Prostate gland (tissue), 2 donors: Measurements from ENCODE around the gene KCNN1. TPM values are rescaled to one million over a fixed set of nuclear protein-coding genes. Genes with fewer than 3 reads are reported as not detected.

ENCODE experiments used
- DNase-seq: peaks from one replicate; pipeline ENCODE4 v3.0.0-alpha.2; 2019; ENCODE audit warnings: low spot score
- H3K27ac ChIP-seq, 2 donors: fragments of 200-600 bp; sonication (generic); 2 replicates each; pipeline ENCODE4 v1.5.1; 2017 to 2019
- H3K27me3 ChIP-seq: fragments of 200-600 bp; sonication (generic); replicated peaks from 2 replicates; pipeline ENCODE4 v1.5.1; 2019; ENCODE audit not compliant: insufficient read depth
- H3K36me3 ChIP-seq, 2 donors: fragments of 200-600 bp; sonication (generic); 1 replicate in 1 of 2; 2 replicates in 1 of 2; pipeline versions ENCODE4 v1.5.1 to v1.8.1; 2017 to 2019
- H3K4me1 ChIP-seq: fragments of 200-600 bp; sonication (generic); replicated peaks from 2 replicates; pipeline ENCODE4 v1.5.1; 2019
- H3K4me3 ChIP-seq, 2 donors: fragments of 200-600 bp; sonication (generic); 2 replicates each; pipeline ENCODE4 v1.5.1; 2017 to 2019
- H3K9me3 ChIP-seq: fragments of 200-600 bp; sonication (generic); 2 replicates; pipeline ENCODE4 v1.5.1; 2017
- CTCF ChIP-seq, 4 experiments: fragments of 200-600 bp in 2 of 4; fragments of 450-650 bp in 2 of 4; sonication (generic) in 2 of 4; IDR thresholded peaks; 1 replicate in 3 of 4; 2 replicates in 1 of 4; pipeline ENCODE4 v1.5.1; 2016 to 2019; ENCODE audit warnings: antibody characterized with exemption in 4 of 4, mild to moderate bottlenecking in 2 of 4, moderate library complexity in 2 of 4
- POLR2A ChIP-seq: fragments of 450-650 bp; IDR thresholded peaks from one replicate; pipeline ENCODE4 v1.6.1; 2016; ENCODE audit warnings: antibody characterized with exemption, mild to moderate bottlenecking
- POLR2AphosphoS5 ChIP-seq: sonication (generic); formaldehyde crosslinking; IDR thresholded peaks from one replicate; pipeline ENCODE4 v1.6.1; 2017; ENCODE audit warnings: antibody characterized with exemption
- WGBS: methylation state at CpG from one replicate; pipeline ENCODE4 v1.1.5; 2018; 5-methylcytosine and 5-hydroxymethylcytosine counted together
- intact Hi-C: fragments of 100-400 bp; cut with DNase I; formaldehyde crosslinking; loops from one replicate; pipeline ENCODE4 v1.14.2; 2022
- total RNA-seq, 2 donors: library from RNA; depleted of rRNA; stranded (reverse); fragments of >200 nt; gene quantifications; one replicate each; pipeline ENCODE4 v1.1.0, GENCODE V29; 2016

Gene KCNN1
- total RNA-seq, 2 donors from 2014 or later, result 0.36 to 5.6 TPM

- intact Hi-C loops, result loop anchor here (10.0 kb wide), 1 partner anchor 112 kb away; no protein-coding TSS in a partner anchor
- H3K9me3 ChIP-seq, result no peaks in the 10 kb centered on the region
- TF ChIP-seq POLR2AphosphoS5 (no peak), CTCF (IDR thresholded peaks at IDR 0.05) (no peak), POLR2A (no peak)
- H3K27ac ChIP-seq, result no peak overlapping the region
- no peaks in the 10 kb centered on the region for H3K36me3 ChIP-seq
- 72% methylated on average over 41 of the region's 41 CpGs for WGBS
- no peak for DNase-seq
- no peaks in the 10 kb centered on the region for H3K27me3 ChIP-seq
- no peaks in the 10 kb centered on the region for H3K4me1 ChIP-seq
- no peak overlapping the region for H3K4me3 ChIP-seq
Observed at GRCh38 chr19:17942582-17943273, 24.2 kb upstream of the KCNN1 start.

GRCh38 chr19:17943274-17944221, 23.4 kb upstream of the KCNN1 start:
- H3K36me3 ChIP-seq, result no peaks in the 10 kb centered on the region
- H3K9me3 ChIP-seq, result no peaks in the 10 kb centered on the region
- H3K4me1 ChIP-seq, result no peaks in the 10 kb centered on the region
- TF ChIP-seq POLR2A (no peak), POLR2AphosphoS5 (no peak), CTCF (IDR thresholded peaks at IDR 0.05) (no peak)
- H3K4me3 ChIP-seq, result no peak overlapping the region
- intact Hi-C loops, result loop anchor here (10.0 kb wide), 1 partner anchor 111 kb away; no protein-coding TSS in a partner anchor
- H3K27ac ChIP-seq, result no peak overlapping the region
- 74% methylated on average over 40 of the region's 57 CpGs for WGBS
- no peak for DNase-seq
- H3K27me3 ChIP-seq, result no peaks in the 10 kb centered on the region

DNA sequence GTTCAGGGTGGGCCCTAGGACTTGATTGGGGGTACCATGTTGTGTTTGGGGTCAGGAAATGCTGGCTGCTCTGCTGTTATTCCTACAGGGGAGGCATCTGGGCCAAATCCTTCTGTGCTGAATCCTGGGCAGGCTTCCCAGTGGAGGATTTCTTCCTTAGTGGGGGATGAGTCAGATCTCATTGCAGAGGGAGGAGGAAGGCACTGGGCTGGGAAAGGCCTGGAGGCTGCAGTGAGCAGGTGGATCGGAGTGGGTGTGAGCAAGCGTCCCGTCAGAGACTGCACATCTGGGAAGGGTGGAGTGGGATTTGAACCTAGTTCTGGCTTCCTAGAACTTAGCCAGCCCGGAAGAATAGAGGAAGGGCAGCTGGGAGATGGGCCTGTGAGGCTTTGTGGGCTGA, 22.6 kb upstream of the KCNN1 start:
- intact Hi-C loops, result loop anchor here (10.0 kb wide), 1 partner anchor 110 kb away; no protein-coding TSS in a partner anchor
- Histone ChIP-seq H3K4me3 (no peak overlapping the region), H3K27ac (no peak overlapping the region), H3K36me3 (no peaks in the 10 kb centered on the region), H3K27me3 (no peaks in the 10 kb centered on the region), H3K9me3 (no peaks in the 10 kb centered on the region), H3K4me1 (no peaks in the 10 kb centered on the region)
- no peak for DNase-seq
- TF ChIP-seq POLR2AphosphoS5, result no peak
- no peak for TF ChIP-seq POLR2A
- TF ChIP-seq CTCF (IDR thresholded peaks at IDR 0.05), result no peak
- WGBS, result 48% methylated on average over 4 of the region's 4 CpGs

DNA sequence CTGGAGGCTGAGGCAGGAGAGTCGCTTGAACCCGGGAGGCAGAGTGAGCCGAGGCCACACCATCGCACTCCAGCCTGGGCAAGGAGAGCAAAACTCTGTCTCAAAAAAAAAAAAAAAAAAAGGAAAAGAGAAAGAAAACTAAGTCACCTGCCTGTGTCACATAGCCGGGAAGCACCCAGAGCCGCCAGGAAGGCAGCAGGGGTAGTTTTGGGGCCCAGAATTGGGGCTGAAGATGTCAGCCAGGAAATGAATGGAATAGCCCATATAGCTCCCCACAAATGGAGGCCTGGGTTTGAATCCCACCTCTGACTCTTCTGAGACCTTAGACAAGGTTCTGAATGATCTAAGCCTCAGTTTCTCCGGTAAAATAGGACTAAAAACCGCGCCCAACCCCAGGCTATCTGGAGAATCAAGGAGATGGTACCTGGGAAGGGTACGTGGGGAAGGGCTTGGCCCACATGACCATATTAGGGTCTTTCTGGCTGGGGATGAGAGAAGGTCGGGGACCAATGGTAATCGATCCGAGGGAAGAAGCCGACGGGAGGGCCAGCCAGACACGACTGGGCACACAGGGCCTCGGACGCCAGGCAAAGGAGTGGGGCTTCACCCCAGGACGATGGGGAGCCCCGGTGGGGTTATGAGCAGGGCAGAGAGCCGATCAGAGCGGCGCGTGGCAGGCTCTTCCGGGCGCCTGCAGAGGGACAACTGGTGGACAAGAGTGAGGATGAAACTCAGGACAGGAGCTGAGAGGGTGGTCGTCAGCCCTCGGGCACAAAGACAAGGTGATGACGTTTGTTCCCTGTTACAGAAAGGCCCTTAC, 19.7 kb upstream of the KCNN1 start:
- Histone ChIP-seq H3K4me3 (peak overlapping the region; percentile 74), H3K4me1 (no peaks in the 10 kb centered on the region), H3K27me3 (peaks cover 9% of the 10 kb centered on the region), H3K9me3 (no peaks in the 10 kb centered on the region), H3K36me3 (no peaks in the 10 kb centered on the region), H3K27ac (peak overlapping the region; percentile 38 to 59)
- intact Hi-C loops, result loop anchor here (10.0 kb wide), 1 partner anchor 108 kb away; no protein-coding TSS in a partner anchor
- no peak for TF ChIP-seq CTCF (IDR thresholded peaks at IDR 0.05)
- no peak for TF ChIP-seq POLR2A
- no peak for TF ChIP-seq POLR2AphosphoS5
- no peak for DNase-seq
- 19% methylated on average over 29 of the region's 29 CpGs for WGBS
